HEK293 (cell line): ENCODE results near the gene DCUN1D1.
A peak's percentile ranks its signal among the peaks of the same experiment; 100 is the strongest.

Experiments used
- CTCF ChIA-PET: fragments of 350-600 bp; formaldehyde crosslinking; extraction: SDS; loops from one replicate; lab custom pipeline; 2021; ENCODE audit warnings: antibody characterized with exemption; lab: Yijun Ruan, JAX
- POLR2A ChIA-PET: fragments of 300-600 bp; formaldehyde crosslinking; extraction: SDS; loops from one replicate; lab custom pipeline; 2020; ENCODE audit warnings: antibody characterized with exemption, inconsistent platforms; lab: Yijun Ruan, JAX
- H3K27ac ChIP-seq: fragments of 200-500 bp; sonication (Bioruptor generic); 2 replicates; pipeline ENCODE4 v1.5.1; 2014; ENCODE audit warnings: low read depth, low read length, control low read depth, inconsistent platforms; ENCODE audit errors: extremely low read depth
- H3K36me3 ChIP-seq, 2 experiments: fragments of 200-500 bp in 1 of 2; sonication (Bioruptor generic) in 1 of 2; 1 replicate in 1 of 2; 2 replicates in 1 of 2; pipeline ENCODE4 v1.5.1; 2014 to 2017; ENCODE audit warnings: inconsistent platforms in 2 of 2, low read length in 2 of 2; ENCODE audit not compliant: control insufficient read depth in 2 of 2, insufficient read depth in 1 of 2
- H3K4me1 ChIP-seq: fragments of 200-500 bp; sonication (Bioruptor generic); 2 replicates; pipeline ENCODE4 v1.5.1; 2014; ENCODE audit warnings: mild to moderate bottlenecking, low read length, inconsistent platforms; ENCODE audit not compliant: control insufficient read depth, insufficient read depth
- H3K4me3 ChIP-seq: 2 replicates; pipeline ENCODE4 v1.5.1; 2011; ENCODE audit warnings: low read depth, mild to moderate bottlenecking, control low read depth, low read length, moderate library complexity
- H3K9me3 ChIP-seq: fragments of 200-500 bp; sonication (Bioruptor generic); 2 replicates; pipeline ENCODE4 v1.5.1; 2014; ENCODE audit warnings: low read depth, low read length, inconsistent platforms; ENCODE audit not compliant: control insufficient read depth, insufficient read depth
- WT1 ChIP-seq: fragments of 450-650 bp; formaldehyde crosslinking; IDR thresholded peaks from 2 replicates; pipeline ENCODE4 v1.5.1; 2016; ENCODE audit warnings: missing biosample characterization, missing genetic modification characterization
- ZBTB48 ChIP-seq: fragments of 450-650 bp; formaldehyde crosslinking; IDR thresholded peaks from 2 replicates; pipeline ENCODE4 v1.5.1; 2016; ENCODE audit warnings: missing biosample characterization, missing genetic modification characterization
- ZBTB8A ChIP-seq: fragments of 450-650 bp; formaldehyde crosslinking; IDR thresholded peaks from 2 replicates; pipeline ENCODE4 v1.5.1; 2016; ENCODE audit warnings: missing biosample characterization, missing genetic modification characterization
- ZFHX2 ChIP-seq: fragments of 450-650 bp; formaldehyde crosslinking; conservative IDR thresholded peaks from 2 replicates; pipeline ENCODE4 v1.5.1; 2016; ENCODE audit warnings: missing biosample characterization, missing genetic modification characterization
- ZNF175 ChIP-seq: fragments of 450-650 bp; formaldehyde crosslinking; IDR thresholded peaks from 2 replicates; pipeline ENCODE4 v1.5.1; 2016; ENCODE audit warnings: missing biosample characterization, missing genetic modification characterization
- ZNF549 ChIP-seq: fragments of 450-650 bp; IDR thresholded peaks from 2 replicates; pipeline ENCODE4 v1.5.1; 2018; ENCODE audit warnings: missing biosample characterization, missing genetic modification characterization, mild to moderate bottlenecking, inconsistent platforms, moderate library complexity
- ZNF571 ChIP-seq: fragments of 450-650 bp; formaldehyde crosslinking; IDR thresholded peaks from 2 replicates; pipeline ENCODE4 v1.5.0; 2017; ENCODE audit warnings: missing biosample characterization, missing genetic modification characterization
- ZNF600 ChIP-seq: fragments of 450-650 bp; formaldehyde crosslinking; IDR thresholded peaks from 2 replicates; pipeline ENCODE4 v1.5.1; 2016; ENCODE audit warnings: missing biosample characterization, missing genetic modification characterization
- ZNF624 ChIP-seq: fragments of 450-650 bp; formaldehyde crosslinking; IDR thresholded peaks from 2 replicates; pipeline ENCODE4 v1.5.1; 2017; ENCODE audit warnings: missing biosample characterization, missing genetic modification characterization
- ZSCAN5A ChIP-seq: fragments of 450-650 bp; formaldehyde crosslinking; IDR thresholded peaks from 2 replicates; pipeline ENCODE4 v1.5.1; 2016; ENCODE audit warnings: missing biosample characterization, missing genetic modification characterization
- TF ChIP-seq, protein P1 (sequence below): fragments of 450-650 bp; formaldehyde crosslinking; IDR thresholded peaks from 2 replicates; pipeline ENCODE4 v1.5.1; 2017; ENCODE audit warnings: missing biosample characterization, missing genetic modification characterization
- TF ChIP-seq, protein P2 (sequence below): fragments of 450-650 bp; formaldehyde crosslinking; IDR thresholded peaks from 2 replicates; pipeline ENCODE4 v1.5.1; 2016; ENCODE audit warnings: missing biosample characterization, missing genetic modification characterization, borderline replicate concordance
- TF ChIP-seq, protein P3 (sequence below): fragments of 450-650 bp; formaldehyde crosslinking; IDR thresholded peaks from 2 replicates; pipeline ENCODE4 v1.5.1; 2016; ENCODE audit warnings: missing biosample characterization, missing genetic modification characterization

Gene DCUN1D1

GRCh38 chr3:182937293-182938051 is 42.9 kb downstream of the DCUN1D1 start:
- TF ChIP-seq ZBTB48 (no peak), WT1 (no peak), ZBTB8A (tag by site-specific recombination) (no peak)
- ChIA-PET CTCF (no interaction called here), POLR2A (no interaction called here)
- H3K9me3 ChIP-seq: no peaks in the 10 kb centered on the region
- H3K27ac ChIP-seq: no peak overlapping the region
- H3K36me3 ChIP-seq: no peaks in the 10 kb centered on the region
- no peaks in the 10 kb centered on the region for H3K4me1 ChIP-seq
- H3K4me3 ChIP-seq: no peak overlapping the region

DNA sequence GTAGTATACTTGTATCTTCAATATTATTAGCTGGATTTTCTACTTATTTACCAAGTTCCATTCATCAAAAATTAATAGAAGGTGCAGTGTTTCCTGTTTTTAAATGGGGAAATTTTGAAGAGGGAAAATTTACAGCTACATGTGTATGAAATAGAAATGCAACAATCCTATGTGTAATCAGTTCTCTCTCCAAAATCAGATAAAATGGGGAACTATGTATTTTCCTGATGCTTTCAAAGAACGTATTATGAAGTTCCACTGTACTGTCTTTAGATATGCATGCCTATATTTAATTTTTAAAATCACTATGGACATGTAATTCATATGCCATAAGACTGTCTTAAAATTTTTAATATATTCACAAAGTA is 43.4 kb downstream of the DCUN1D1 start:
- Histone ChIP-seq H3K4me1 (no peaks in the 10 kb centered on the region), H3K27ac (no peak overlapping the region), H3K9me3 (no peaks in the 10 kb centered on the region), H3K36me3 (no peaks in the 10 kb centered on the region), H3K4me3 (no peak overlapping the region)
- ChIA-PET CTCF (interaction anchor here (1.0 kb wide), 1 partner anchor 253 kb away, joined by 3 read pairs; no protein-coding TSS in a partner anchor), POLR2A (no interaction called here)
- no peak for TF ChIP-seq ZFHX2
- TF ChIP-seq, protein P1, sequence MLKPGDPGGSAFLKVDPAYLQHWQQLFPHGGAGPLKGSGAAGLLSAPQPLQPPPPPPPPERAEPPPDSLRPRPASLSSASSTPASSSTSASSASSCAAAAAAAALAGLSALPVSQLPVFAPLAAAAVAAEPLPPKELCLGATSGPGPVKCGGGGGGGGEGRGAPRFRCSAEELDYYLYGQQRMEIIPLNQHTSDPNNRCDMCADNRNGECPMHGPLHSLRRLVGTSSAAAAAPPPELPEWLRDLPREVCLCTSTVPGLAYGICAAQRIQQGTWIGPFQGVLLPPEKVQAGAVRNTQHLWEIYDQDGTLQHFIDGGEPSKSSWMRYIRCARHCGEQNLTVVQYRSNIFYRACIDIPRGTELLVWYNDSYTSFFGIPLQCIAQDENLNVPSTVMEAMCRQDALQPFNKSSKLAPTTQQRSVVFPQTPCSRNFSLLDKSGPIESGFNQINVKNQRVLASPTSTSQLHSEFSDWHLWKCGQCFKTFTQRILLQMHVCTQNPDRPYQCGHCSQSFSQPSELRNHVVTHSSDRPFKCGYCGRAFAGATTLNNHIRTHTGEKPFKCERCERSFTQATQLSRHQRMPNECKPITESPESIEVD (tag by site-specific recombination): no peak
- TF ChIP-seq, protein P2, sequence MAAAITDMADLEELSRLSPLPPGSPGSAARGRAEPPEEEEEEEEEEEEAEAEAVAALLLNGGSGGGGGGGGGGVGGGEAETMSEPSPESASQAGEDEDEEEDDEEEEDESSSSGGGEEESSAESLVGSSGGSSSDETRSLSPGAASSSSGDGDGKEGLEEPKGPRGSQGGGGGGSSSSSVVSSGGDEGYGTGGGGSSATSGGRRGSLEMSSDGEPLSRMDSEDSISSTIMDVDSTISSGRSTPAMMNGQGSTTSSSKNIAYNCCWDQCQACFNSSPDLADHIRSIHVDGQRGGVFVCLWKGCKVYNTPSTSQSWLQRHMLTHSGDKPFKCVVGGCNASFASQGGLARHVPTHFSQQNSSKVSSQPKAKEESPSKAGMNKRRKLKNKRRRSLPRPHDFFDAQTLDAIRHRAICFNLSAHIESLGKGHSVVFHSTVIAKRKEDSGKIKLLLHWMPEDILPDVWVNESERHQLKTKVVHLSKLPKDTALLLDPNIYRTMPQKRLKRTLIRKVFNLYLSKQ (tag by site-specific recombination): no peak
- no peak for TF ChIP-seq ZNF600
- TF ChIP-seq ZNF571 (tag by site-specific recombination): no peak
- TF ChIP-seq ZNF175 (tag by site-specific recombination): no peak
- no peak for TF ChIP-seq ZNF624 (tag by site-specific recombination)

GRCh38 chr3:182936239-182936917 is 44.0 kb downstream of the DCUN1D1 start:
- no peak overlapping the region for H3K27ac ChIP-seq
- H3K4me3 ChIP-seq: no peak overlapping the region
- peak; percentile 82; the same call in 1 of the 2 replicates for TF ChIP-seq ZNF549 (tag by site-specific recombination)
- TF ChIP-seq, protein P3, sequence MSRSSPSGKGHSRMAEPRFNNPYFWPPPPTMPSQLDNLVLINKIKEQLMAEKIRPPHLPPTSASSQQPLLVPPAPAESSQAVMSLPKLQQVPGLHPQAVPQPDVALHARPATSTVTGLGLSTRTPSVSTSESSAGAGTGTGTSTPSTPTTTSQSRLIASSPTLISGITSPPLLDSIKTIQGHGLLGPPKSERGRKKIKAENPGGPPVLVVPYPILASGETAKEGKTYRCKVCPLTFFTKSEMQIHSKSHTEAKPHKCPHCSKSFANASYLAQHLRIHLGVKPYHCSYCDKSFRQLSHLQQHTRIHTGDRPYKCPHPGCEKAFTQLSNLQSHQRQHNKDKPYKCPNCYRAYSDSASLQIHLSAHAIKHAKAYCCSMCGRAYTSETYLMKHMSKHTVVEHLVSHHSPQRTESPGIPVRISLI (tag by site-specific recombination): no peak
- H3K36me3 ChIP-seq: no peaks in the 10 kb centered on the region
- no peaks in the 10 kb centered on the region for H3K9me3 ChIP-seq
- ChIA-PET CTCF (interaction anchor here (1.0 kb wide), 1 partner anchor 252 kb away, joined by 3 read pairs; no protein-coding TSS in a partner anchor), POLR2A (no interaction called here)
- H3K4me1 ChIP-seq: no peaks in the 10 kb centered on the region

GRCh38 chr3:182935803-182936202 is 44.5 kb downstream of the DCUN1D1 start:
- CTCF ChIA-PET: interaction anchor here (1.0 kb wide), 1 partner anchor 252 kb away, joined by 3 read pairs; no protein-coding TSS in a partner anchor
- TF ChIP-seq ZFHX2 (no peak), ZSCAN5A (tag by site-specific recombination) (no peak)
- H3K4me3 ChIP-seq: no peak overlapping the region
- H3K27ac ChIP-seq: no peak overlapping the region
- H3K9me3 ChIP-seq: no peaks in the 10 kb centered on the region
- H3K4me1 ChIP-seq: no peaks in the 10 kb centered on the region
- no peaks in the 10 kb centered on the region for H3K36me3 ChIP-seq
- POLR2A ChIA-PET: no interaction called here
